SK-N-SH treated with all-trans-retinoic acid at 6 μM for 48 hours (cell line): ENCODE measurements around the gene ADSS1.

Source experiments
- ATAC-seq: fragments of 200-7000 bp; cut with Tn5 transposase; 3 replicates; pipeline ENCODE4 v1.9.1; 2020; ENCODE audit warnings: mild to moderate bottlenecking, moderate library complexity
- ARNTL ChIP-seq: fragments of 450-650 bp; formaldehyde crosslinking; IDR thresholded peaks from 2 replicates; pipeline ENCODE4 v1.5.0; 2020; ENCODE audit warnings: low read depth, mild to moderate bottlenecking, moderate library complexity, borderline replicate concordance
- BACH2 ChIP-seq: fragments of 250-450 bp; sonication (Bioruptor Pico); IDR thresholded peaks from 2 replicates; pipeline ENCODE4 v1.9.0; 2021; ENCODE audit warnings: mild to moderate bottlenecking, borderline replicate concordance
- CSDC2 ChIP-seq: fragments of 250-450 bp; sonication (Bioruptor Pico); IDR thresholded peaks from 2 replicates; pipeline ENCODE4 v1.5.0; 2020; ENCODE audit warnings: mild to moderate bottlenecking, moderate library complexity
- GLIS3 ChIP-seq: fragments of 250-450 bp; sonication (Bioruptor Pico); IDR thresholded peaks from 2 replicates; pipeline ENCODE4 v1.5.0; 2020; ENCODE audit warnings: mild to moderate bottlenecking, moderate library complexity
- ISL1 ChIP-seq: fragments of 250-450 bp; sonication (Bioruptor Pico); IDR thresholded peaks from 2 replicates; pipeline ENCODE4 v2.1.2; 2022; ENCODE audit warnings: mild to moderate bottlenecking, moderate library complexity
- PPARA ChIP-seq: fragments of 250-450 bp; sonication (Bioruptor Pico); IDR thresholded peaks from 2 replicates; pipeline ENCODE4 v1.5.0; 2020; ENCODE audit warnings: mild to moderate bottlenecking, borderline replicate concordance
- SNAI2 ChIP-seq: fragments of 250-450 bp; sonication (Bioruptor Pico); IDR thresholded peaks from 2 replicates; pipeline ENCODE4 v1.5.0; 2020; ENCODE audit warnings: mild to moderate bottlenecking, moderate library complexity
- TCF4 ChIP-seq: fragments of 250-450 bp; sonication (Bioruptor Pico); IDR thresholded peaks from 2 replicates; pipeline ENCODE4 v1.8.0; 2021; ENCODE audit warnings: mild to moderate bottlenecking, moderate library complexity, borderline replicate concordance
- TOX ChIP-seq: fragments of 250-450 bp; sonication (Bioruptor Pico); IDR thresholded peaks from 2 replicates; pipeline ENCODE4 v1.8.0; 2021; ENCODE audit warnings: mild to moderate bottlenecking, moderate library complexity, borderline replicate concordance
- ZC3H10 ChIP-seq: fragments of 250-450 bp; sonication (Bioruptor Pico); IDR thresholded peaks from 2 replicates; pipeline ENCODE4 v1.5.1; 2021; ENCODE audit warnings: mild to moderate bottlenecking, moderate library complexity
- ZFP3 ChIP-seq: fragments of 250-450 bp; sonication (Bioruptor Pico); IDR thresholded peaks from 2 replicates; pipeline ENCODE4 v1.5.0; 2020; ENCODE audit warnings: mild to moderate bottlenecking, moderate library complexity
- ZFP30 ChIP-seq: fragments of 450-650 bp; formaldehyde crosslinking; IDR thresholded peaks from 2 replicates; pipeline ENCODE4 v1.5.0; 2022; ENCODE audit warnings: mild to moderate bottlenecking, moderate library complexity
- ZNF565 ChIP-seq: fragments of 450-650 bp; formaldehyde crosslinking; conservative IDR thresholded peaks from 2 replicates; pipeline ENCODE4 v1.5.0; 2020; ENCODE audit warnings: low read depth, mild to moderate bottlenecking, moderate library complexity
- ZNF8 ChIP-seq: fragments of 450-650 bp; formaldehyde crosslinking; IDR thresholded peaks from 2 replicates; pipeline ENCODE4 v1.5.0; 2020; ENCODE audit warnings: mild to moderate bottlenecking, moderate library complexity
- TF ChIP-seq, protein P1 (sequence below): fragments of 250-450 bp; sonication (Bioruptor Pico); IDR thresholded peaks from 2 replicates; pipeline ENCODE4 v1.8.0; 2021; ENCODE audit warnings: low read depth, mild to moderate bottlenecking, moderate library complexity, borderline replicate concordance
- TF ChIP-seq, protein P2 (sequence below): fragments of 250-450 bp; sonication (Bioruptor Pico); IDR thresholded peaks from 2 replicates; pipeline ENCODE4 v1.8.0; 2020; ENCODE audit warnings: mild to moderate bottlenecking, moderate library complexity, borderline replicate concordance
- TF ChIP-seq, protein P3 (sequence below): fragments of 250-450 bp; sonication (Bioruptor Pico); IDR thresholded peaks from 2 replicates; pipeline ENCODE4 v1.5.1; 2021; ENCODE audit warnings: mild to moderate bottlenecking, moderate library complexity
- TF ChIP-seq, protein P4 (sequence below): fragments of 250-450 bp; sonication (Bioruptor Pico); IDR thresholded peaks from 2 replicates; pipeline ENCODE4 v1.5.0; 2020; ENCODE audit warnings: mild to moderate bottlenecking, moderate library complexity
- TF ChIP-seq, protein P5 (sequence below): fragments of 250-450 bp; sonication (Bioruptor Pico); IDR thresholded peaks from 2 replicates; pipeline ENCODE4 v1.5.1; 2020; ENCODE audit warnings: low read depth, mild to moderate bottlenecking, moderate library complexity

ADSS1 gene

DNA sequence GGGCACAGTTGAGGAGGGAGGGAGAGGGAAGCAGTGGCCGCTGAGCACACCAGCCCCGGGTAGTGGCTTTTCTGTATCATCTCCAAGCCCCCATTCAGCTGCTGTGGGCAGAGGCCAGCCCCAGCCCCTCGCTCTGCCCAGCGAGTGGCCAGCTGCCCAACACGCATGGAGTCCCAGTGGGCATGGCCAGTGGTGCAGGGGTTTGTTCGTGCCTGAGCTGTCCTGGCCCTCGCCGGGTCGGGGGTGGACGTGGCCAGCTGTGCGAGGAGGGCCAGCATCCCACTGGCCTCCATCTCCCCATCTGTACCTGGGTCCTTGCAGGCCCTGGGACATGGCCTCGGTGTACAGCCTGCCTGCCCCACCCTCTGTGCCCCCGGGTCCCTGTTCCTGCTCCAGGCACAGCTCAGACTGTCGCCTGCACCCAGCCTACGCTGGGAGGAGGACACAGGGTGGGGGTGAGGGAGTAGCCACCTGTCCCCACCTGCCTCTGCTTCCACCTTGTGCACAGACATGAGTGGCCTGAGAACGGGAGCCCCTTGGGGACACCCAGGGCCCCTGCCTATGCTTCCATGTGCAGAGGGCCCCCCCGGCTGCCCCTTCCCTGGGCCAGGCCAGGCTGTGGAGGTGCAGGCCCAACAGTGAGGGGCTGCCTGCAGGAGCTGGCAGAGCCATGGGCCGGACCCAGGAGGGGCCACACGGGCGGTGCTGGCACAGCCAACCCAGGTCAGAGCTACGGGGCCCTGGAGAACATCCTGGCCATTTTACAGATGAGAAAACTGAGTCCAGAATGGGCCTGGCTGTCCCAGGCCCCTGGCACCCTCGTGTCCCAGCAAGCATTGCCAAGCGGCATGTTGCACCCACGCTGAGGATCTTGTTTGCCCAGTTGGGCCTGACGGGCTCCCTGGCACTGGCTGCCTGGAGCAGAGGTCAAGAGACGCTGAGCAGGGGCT, 30.3 kb upstream of the ADSS1 start:
- no peak for ATAC-seq
- TF ChIP-seq, protein P1, sequence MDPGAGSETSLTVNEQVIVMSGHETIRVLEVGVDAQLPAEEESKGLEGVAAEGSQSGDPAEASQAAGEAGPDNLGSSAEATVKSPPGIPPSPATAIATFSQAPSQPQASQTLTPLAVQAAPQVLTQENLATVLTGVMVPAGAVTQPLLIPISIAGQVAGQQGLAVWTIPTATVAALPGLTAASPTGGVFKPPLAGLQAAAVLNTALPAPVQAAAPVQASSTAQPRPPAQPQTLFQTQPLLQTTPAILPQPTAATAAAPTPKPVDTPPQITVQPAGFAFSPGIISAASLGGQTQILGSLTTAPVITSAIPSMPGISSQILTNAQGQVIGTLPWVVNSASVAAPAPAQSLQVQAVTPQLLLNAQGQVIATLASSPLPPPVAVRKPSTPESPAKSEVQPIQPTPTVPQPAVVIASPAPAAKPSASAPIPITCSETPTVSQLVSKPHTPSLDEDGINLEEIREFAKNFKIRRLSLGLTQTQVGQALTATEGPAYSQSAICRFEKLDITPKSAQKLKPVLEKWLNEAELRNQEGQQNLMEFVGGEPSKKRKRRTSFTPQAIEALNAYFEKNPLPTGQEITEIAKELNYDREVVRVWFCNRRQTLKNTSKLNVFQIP (CRISPR knock-in tag), result no peak

DNA sequence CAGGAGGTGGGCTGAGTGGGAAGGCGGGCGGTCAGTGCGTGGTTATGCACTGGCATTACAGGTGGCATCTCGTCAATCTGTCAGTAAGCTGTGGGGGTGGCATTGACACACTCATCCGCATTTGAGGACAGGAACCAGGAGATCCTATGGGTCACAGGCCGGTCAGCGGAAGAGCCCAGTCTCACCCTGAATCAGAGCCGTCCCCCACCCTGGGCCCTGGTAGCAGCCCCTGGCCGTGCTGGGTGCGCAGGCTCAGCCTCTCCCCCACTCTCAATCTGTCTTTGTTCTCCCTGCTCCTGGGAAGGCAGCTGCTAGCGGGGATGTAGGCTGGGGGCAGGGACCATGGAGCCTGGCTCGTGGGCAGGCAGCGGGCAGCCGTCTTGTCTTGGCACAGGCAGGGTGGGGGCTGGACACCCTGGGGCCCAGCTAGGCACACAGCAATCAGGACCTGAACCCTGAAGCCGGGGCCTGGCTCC, 29.5 kb upstream of the ADSS1 start:
- TF ChIP-seq, protein P2, sequence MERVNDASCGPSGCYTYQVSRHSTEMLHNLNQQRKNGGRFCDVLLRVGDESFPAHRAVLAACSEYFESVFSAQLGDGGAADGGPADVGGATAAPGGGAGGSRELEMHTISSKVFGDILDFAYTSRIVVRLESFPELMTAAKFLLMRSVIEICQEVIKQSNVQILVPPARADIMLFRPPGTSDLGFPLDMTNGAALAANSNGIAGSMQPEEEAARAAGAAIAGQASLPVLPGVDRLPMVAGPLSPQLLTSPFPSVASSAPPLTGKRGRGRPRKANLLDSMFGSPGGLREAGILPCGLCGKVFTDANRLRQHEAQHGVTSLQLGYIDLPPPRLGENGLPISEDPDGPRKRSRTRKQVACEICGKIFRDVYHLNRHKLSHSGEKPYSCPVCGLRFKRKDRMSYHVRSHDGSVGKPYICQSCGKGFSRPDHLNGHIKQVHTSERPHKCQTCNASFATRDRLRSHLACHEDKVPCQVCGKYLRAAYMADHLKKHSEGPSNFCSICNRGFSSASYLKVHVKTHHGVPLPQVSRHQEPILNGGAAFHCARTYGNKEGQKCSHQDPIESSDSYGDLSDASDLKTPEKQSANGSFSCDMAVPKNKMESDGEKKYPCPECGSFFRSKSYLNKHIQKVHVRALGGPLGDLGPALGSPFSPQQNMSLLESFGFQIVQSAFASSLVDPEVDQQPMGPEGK (CRISPR knock-in tag), result no peak
- no peak for TF ChIP-seq ARNTL (CRISPR knock-in tag)
- no peak for TF ChIP-seq BACH2 (CRISPR knock-in tag)
- no peak for TF ChIP-seq ISL1
- TF ChIP-seq CSDC2, result no peak
- TF ChIP-seq SNAI2 (CRISPR knock-in tag), result no peak
- no peak for TF ChIP-seq ZFP3 (CRISPR knock-in tag)
- no peak for TF ChIP-seq TCF4 (CRISPR knock-in tag)
- TF ChIP-seq, protein P3, sequence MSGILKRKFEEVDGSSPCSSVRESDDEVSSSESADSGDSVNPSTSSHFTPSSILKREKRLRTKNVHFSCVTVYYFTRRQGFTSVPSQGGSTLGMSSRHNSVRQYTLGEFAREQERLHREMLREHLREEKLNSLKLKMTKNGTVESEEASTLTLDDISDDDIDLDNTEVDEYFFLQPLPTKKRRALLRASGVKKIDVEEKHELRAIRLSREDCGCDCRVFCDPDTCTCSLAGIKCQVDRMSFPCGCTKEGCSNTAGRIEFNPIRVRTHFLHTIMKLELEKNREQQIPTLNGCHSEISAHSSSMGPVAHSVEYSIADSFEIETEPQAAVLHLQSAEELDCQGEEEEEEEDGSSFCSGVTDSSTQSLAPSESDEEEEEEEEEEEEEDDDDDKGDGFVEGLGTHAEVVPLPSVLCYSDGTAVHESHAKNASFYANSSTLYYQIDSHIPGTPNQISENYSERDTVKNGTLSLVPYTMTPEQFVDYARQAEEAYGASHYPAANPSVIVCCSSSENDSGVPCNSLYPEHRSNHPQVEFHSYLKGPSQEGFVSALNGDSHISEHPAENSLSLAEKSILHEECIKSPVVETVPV (CRISPR knock-in tag), result no peak
- TF ChIP-seq ZFP30 (CRISPR knock-in tag), result no peak
- TF ChIP-seq TOX (CRISPR knock-in tag), result no peak
- ATAC-seq, result no peak

DNA sequence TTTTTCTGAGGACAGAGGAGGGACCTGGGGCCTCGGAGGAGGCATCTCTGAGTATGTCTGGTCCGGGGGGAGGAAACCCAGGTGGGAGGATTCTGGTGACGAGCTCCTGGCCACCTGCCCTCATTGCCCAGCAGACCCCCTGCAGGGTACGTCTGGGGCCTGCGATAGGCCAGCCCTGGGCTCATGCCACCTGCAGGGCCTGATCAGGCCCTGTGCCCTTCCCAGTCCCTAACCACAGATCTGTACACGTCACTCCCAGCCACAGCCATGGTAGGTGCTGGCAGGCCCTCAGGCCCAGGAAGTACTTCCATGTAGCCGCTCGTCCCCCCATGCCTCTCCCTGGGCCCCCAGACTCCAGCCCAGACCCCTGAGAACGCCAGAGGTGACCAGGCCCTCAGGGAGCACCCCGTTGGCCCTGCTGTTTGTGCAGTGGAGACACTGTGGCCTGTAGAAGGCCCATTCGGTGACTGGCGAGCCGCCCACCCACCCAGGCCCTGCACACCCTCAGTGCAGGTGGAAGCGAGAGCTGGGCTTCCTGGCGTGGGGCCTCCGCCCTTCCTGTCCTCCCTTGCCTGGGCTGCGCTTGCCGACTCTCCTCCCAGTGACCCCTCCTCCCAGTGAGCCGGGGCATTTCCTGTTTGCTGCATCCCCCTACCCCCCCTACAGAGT, 28.9 kb upstream of the ADSS1 start:
- ATAC-seq, result no peak
- TF ChIP-seq ISL1 (no peak), ZNF8 (CRISPR knock-in tag) (no peak), PPARA (CRISPR knock-in tag) (no peak), ZNF565 (CRISPR knock-in tag) (no peak)

DNA sequence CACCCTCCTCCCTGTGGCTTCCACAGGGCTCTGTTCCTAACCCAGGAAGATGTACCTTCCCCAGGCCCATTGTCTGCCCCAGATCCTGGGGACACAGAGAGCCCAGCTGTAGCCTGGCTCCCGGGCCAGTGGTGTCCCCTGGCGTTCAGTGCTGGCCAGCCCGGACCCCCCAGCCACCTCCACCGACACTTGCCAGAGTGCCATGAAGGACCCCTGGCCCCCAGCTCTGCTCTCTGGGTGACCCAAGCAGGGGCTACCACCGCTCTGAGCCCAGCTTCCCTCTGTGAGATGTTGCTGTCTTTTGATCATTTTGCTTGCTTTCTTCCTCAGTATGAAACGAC, 28.4 kb upstream of the ADSS1 start:
- no peak for ATAC-seq
- TF ChIP-seq, protein P4, sequence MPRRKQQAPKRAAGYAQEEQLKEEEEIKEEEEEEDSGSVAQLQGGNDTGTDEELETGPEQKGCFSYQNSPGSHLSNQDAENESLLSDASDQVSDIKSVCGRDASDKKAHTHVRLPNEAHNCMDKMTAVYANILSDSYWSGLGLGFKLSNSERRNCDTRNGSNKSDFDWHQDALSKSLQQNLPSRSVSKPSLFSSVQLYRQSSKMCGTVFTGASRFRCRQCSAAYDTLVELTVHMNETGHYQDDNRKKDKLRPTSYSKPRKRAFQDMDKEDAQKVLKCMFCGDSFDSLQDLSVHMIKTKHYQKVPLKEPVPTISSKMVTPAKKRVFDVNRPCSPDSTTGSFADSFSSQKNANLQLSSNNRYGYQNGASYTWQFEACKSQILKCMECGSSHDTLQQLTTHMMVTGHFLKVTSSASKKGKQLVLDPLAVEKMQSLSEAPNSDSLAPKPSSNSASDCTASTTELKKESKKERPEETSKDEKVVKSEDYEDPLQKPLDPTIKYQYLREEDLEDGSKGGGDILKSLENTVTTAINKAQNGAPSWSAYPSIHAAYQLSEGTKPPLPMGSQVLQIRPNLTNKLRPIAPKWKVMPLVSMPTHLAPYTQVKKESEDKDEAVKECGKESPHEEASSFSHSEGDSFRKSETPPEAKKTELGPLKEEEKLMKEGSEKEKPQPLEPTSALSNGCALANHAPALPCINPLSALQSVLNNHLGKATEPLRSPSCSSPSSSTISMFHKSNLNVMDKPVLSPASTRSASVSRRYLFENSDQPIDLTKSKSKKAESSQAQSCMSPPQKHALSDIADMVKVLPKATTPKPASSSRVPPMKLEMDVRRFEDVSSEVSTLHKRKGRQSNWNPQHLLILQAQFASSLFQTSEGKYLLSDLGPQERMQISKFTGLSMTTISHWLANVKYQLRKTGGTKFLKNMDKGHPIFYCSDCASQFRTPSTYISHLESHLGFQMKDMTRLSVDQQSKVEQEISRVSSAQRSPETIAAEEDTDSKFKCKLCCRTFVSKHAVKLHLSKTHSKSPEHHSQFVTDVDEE (CRISPR knock-in tag), result no peak
- TF ChIP-seq SNAI2 (CRISPR knock-in tag), result no peak
- TF ChIP-seq ISL1, result no peak
- TF ChIP-seq, protein P5, sequence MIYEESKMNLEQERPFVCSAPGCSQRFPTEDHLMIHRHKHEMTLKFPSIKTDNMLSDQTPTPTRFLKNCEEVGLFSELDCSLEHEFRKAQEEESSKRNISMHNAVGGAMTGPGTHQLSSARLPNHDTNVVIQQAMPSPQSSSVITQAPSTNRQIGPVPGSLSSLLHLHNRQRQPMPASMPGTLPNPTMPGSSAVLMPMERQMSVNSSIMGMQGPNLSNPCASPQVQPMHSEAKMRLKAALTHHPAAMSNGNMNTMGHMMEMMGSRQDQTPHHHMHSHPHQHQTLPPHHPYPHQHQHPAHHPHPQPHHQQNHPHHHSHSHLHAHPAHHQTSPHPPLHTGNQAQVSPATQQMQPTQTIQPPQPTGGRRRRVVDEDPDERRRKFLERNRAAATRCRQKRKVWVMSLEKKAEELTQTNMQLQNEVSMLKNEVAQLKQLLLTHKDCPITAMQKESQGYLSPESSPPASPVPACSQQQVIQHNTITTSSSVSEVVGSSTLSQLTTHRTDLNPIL (CRISPR knock-in tag), result no peak
- TF ChIP-seq, protein P2 (CRISPR knock-in tag), result no peak
- TF ChIP-seq GLIS3 (CRISPR knock-in tag), result no peak
- TF ChIP-seq ZFP3 (CRISPR knock-in tag), result no peak
- TF ChIP-seq, protein P3 (CRISPR knock-in tag), result no peak
- TF ChIP-seq BACH2 (CRISPR knock-in tag), result no peak
- no peak for TF ChIP-seq ZFP30 (CRISPR knock-in tag)
- no peak for TF ChIP-seq ZC3H10 (CRISPR knock-in tag)
- no peak for TF ChIP-seq TCF4 (CRISPR knock-in tag)
